SU-DHL-6 (cell line): Measurements from ENCODE around the gene CLMP.

Experiments
- H2AFZ ChIP-seq: fragments of 200-600 bp; sonication (generic); 2 replicates; pipeline ENCODE4 v1.6.1; 2014; ENCODE audit warnings: low read depth, mild to moderate bottlenecking, moderate library complexity, mixed read lengths, antibody characterized with exemption, low read length; ENCODE audit not compliant: severe bottlenecking
- H3F3A ChIP-seq: fragments of 200-600 bp; shearing (Covaris generic); 2 replicates; pipeline ENCODE4 v1.6.0; 2016; ENCODE audit warnings: antibody characterized with exemption, mild to moderate bottlenecking; ENCODE audit not compliant: insufficient read depth
- H3K27ac ChIP-seq: fragments of 200-600 bp; sonication (generic); 2 replicates; pipeline ENCODE4 v1.5.1; 2016; ENCODE audit warnings: low read depth, mild to moderate bottlenecking, low read length, moderate library complexity, mixed read lengths
- H3K27me3 ChIP-seq: fragments of 200-600 bp; sonication (generic), shearing (Covaris generic); 2 replicates; pipeline ENCODE4 v1.6.0; 2014; ENCODE audit warnings: mild to moderate bottlenecking, low read length
- H3K36me3 ChIP-seq: fragments of 200-600 bp; sonication (generic); 2 replicates; pipeline ENCODE4 v1.6.1; 2014; ENCODE audit warnings: mild to moderate bottlenecking, low read length, mixed read lengths
- H3K4me2 ChIP-seq: fragments of 300-600, 200-600 bp; shearing (Covaris generic), sonication (generic); 2 replicates; pipeline ENCODE4 v1.6.0; 2014; ENCODE audit warnings: low read length, low read depth, mild to moderate bottlenecking; ENCODE audit not compliant: poor library complexity, severe bottlenecking
- H3K4me3 ChIP-seq: fragments of 200-600 bp; sonication (generic); 2 replicates; pipeline ENCODE4 v1.5.1; 2014; ENCODE audit warnings: antibody characterized with exemption, low read length, mild to moderate bottlenecking, mixed read lengths; ENCODE audit not compliant: insufficient read depth, poor library complexity, severe bottlenecking
- H3K79me2 ChIP-seq: fragments of 200-600 bp; sonication (generic); 2 replicates; pipeline ENCODE4 v1.6.1; 2014; ENCODE audit warnings: mild to moderate bottlenecking, low read length, moderate library complexity; ENCODE audit not compliant: insufficient read depth
- H3K9ac ChIP-seq: fragments of 200-600 bp; sonication (generic); 2 replicates; pipeline ENCODE4 v1.7.0; 2014; ENCODE audit warnings: mild to moderate bottlenecking, low read length
- H3K9me2 ChIP-seq: fragments of 200-600 bp; sonication (generic); replicated peaks from 2 replicates; pipeline ENCODE4 v1.6.1; 2014; ENCODE audit warnings: low read length; ENCODE audit not compliant: insufficient read depth
- H3K9me3 ChIP-seq: fragments of 200-600 bp; sonication (generic); 2 replicates; pipeline ENCODE4 v1.6.1; 2014; ENCODE audit warnings: low read length, mixed read lengths; ENCODE audit not compliant: insufficient read depth
- H4K20me1 ChIP-seq: fragments of 200-600 bp; sonication (generic); 2 replicates; pipeline ENCODE4 v1.6.1; 2014; ENCODE audit warnings: low read depth, mild to moderate bottlenecking, antibody characterized with exemption, low read length, moderate library complexity, mixed read lengths
- CTCF ChIP-seq: fragments of 200-600 bp; sonication (generic); IDR thresholded peaks from one replicate; pipeline ENCODE4 v1.5.1; 2017; ENCODE audit warnings: antibody characterized with exemption, mild to moderate bottlenecking, low read length, moderate library complexity; ENCODE audit not compliant: insufficient read depth, poor library complexity, severe bottlenecking
- EZH2phosphoT487 ChIP-seq: fragments of 200-600 bp; sonication (generic), shearing (Covaris generic); conservative IDR thresholded peaks from 2 replicates; pipeline ENCODE4 v1.6.1; 2018; ENCODE audit warnings: mild to moderate bottlenecking, antibody characterized with exemption, low read length, moderate library complexity, mixed read lengths

CLMP gene

GRCh38 chr11:123211981-123212380 lies 16.9 kb upstream of the CLMP start:
- no peaks in the 10 kb centered on the region for H3K9me3 ChIP-seq
- H3K4me2 ChIP-seq, result no peak overlapping the region
- no peaks in the 10 kb centered on the region for H3F3A ChIP-seq
- no peak overlapping the region for H3K4me3 ChIP-seq
- no peaks in the 10 kb centered on the region for H3K9me2 ChIP-seq
- no peak overlapping the region for H2AFZ ChIP-seq
- H3K27ac ChIP-seq, result no peak overlapping the region
- H3K27me3 ChIP-seq, result no peaks in the 10 kb centered on the region
- H3K9ac ChIP-seq, result no peak overlapping the region
- H3K36me3 ChIP-seq, result no peaks in the 10 kb centered on the region
- H3K79me2 ChIP-seq, result no peaks in the 10 kb centered on the region
- TF ChIP-seq CTCF (no peak), EZH2phosphoT487 (no peak)
- H4K20me1 ChIP-seq, result no peaks in the 10 kb centered on the region

GRCh38 chr11:123211149-123211852 lies 16.3 kb upstream of the CLMP start:
- Histone ChIP-seq H2AFZ (no peak overlapping the region), H3K79me2 (no peaks in the 10 kb centered on the region), H3K36me3 (no peaks in the 10 kb centered on the region), H3K27ac (no peak overlapping the region), H3K4me2 (no peak overlapping the region), H3F3A (no peaks in the 10 kb centered on the region), H3K9me3 (no peaks in the 10 kb centered on the region), H3K9me2 (no peaks in the 10 kb centered on the region), H3K9ac (no peak overlapping the region), H3K27me3 (no peaks in the 10 kb centered on the region), H4K20me1 (no peaks in the 10 kb centered on the region), H3K4me3 (no peak overlapping the region)
- no peak for TF ChIP-seq CTCF
- TF ChIP-seq EZH2phosphoT487, result no peak

- Histone ChIP-seq H3K4me2 (no peak overlapping the region), H3K4me3 (no peak overlapping the region), H3K36me3 (no peaks in the 10 kb centered on the region), H3F3A (no peaks in the 10 kb centered on the region), H3K9me3 (no peaks in the 10 kb centered on the region), H3K27me3 (no peaks in the 10 kb centered on the region), H3K9ac (no peak overlapping the region), H3K27ac (no peak overlapping the region), H3K79me2 (no peaks in the 10 kb centered on the region), H4K20me1 (no peaks in the 10 kb centered on the region), H3K9me2 (no peaks in the 10 kb centered on the region), H2AFZ (no peak overlapping the region)
- TF ChIP-seq EZH2phosphoT487 (no peak), CTCF (no peak)
These were observed 14.5 kb upstream of the CLMP start for GRCh38 chr11:123209591-123209990.
